HG02981 (cell line): Measurements from ENCODE around the gene ZNF212.
"Not testable (repeated sequence)": the region's sequence is repeated elsewhere in the genome, so short reads cannot be mapped to it uniquely, and the experiment has no call there.

Experiments
- ATAC-seq: cut with Tn5 transposase; IDR thresholded peaks from one replicate; pipeline ENCODE4 v1.9.1; 2021; ENCODE audit warnings: mild to moderate bottlenecking, moderate library complexity; ENCODE audit not compliant: unreplicated experiment

The ZNF212 gene

DNA sequence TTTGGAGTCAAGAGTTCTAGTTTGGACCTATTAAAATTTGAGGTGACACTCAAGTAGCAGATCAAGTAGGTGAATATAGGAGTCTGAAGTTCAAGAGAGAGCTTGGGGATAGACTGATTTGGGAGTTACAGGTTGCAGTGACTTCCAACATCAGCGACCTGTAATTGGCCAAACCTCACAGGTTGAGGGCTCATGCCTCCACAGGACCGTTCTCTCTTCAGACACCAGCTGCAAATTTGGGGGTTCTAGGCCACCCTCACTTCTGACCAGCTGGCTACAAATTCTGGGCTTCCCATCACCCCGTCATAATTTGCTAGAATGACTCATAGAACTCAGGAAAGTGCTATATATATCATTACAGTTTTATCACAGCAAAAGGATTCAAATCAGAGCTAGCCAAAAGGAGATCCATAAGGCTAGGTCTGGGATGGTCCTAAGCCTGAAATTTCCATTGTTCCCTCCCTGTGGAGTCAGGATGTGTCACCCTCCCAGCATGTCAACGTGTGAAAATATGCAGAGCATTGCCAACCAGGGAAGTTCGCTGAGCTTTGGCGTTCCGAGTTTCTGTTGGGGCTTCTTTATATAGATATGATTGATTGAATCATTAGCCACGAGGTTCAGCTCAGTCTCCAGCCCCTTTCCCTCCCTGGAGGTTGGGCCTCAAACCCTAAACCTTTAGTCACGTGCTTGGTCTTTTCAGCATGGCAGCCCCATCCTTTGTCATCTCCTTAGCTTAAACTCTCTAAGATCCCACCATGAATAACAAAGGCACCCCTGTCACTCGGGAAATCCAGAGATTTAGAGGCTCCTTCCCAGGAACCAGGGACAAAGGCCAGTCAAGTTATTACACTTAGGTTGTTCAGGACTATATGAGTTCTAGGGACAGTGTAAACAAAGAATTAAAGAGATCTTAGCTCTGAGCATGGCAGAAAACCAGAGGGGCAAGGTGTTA, 20.7 kb upstream of the ZNF212 start:
- ATAC-seq: no peak

DNA sequence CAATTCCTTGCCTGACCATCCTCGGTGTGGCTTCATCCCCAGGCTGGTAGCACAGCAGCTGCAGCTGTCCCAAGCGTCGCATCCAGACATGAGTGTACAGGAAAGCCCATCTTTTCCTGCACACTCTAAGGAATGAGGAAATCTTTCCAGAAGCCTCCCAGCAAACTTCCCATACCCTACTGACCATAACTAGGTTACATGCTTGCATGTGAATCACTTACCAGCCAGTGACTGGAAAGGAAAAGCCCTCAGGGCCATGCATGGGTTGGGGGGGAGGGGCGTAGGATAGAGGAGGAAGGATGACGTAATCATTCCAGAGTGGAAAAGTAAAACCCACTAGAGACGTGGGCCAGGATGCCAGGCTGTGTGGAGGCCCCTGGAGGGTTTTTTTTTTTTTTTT, 18.9 kb upstream of the ZNF212 start:
- ATAC-seq: no peak

DNA sequence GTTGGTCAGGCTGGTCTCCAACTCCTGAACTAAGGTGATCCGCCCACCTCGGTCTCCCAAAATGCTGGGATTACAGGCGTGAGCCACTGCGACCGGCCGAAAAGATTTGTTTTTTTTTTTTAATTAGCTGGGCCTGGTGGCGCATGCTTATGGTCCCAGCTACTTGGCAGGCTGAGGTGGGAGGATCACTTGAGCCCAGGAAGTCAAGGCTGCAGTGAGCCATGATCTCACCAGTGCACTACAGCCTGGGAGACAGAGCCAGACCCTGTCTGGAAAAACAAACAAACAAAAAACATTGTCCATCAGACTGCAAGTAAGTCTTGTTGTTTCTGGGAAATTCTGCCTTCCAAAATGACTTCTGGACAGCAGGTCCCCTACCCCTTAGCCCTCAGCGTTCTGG, 16.3 kb upstream of the ZNF212 start:
- ATAC-seq: no peak

DNA sequence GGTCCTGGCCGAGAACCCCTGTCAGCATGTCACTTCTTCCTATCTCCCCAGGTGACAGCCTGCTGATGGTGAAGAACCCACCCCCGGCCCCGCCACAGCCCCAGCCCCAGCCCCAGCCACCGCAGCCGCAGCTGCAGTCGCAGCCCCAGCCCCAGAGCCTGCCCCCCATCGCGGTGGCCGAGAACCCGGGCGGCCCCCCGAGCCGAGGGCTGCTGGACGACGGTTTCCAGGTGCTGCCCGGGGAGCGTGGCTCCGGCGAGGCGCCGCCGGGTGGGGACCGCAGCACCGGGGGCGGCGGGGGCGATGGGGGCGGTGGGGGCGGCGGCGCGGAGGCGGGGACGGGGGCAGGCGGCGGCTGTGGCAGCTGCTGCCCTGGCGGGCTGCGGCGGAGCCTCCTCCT, 15.7 kb upstream of the ZNF212 start:
- ATAC-seq: no peak

DNA sequence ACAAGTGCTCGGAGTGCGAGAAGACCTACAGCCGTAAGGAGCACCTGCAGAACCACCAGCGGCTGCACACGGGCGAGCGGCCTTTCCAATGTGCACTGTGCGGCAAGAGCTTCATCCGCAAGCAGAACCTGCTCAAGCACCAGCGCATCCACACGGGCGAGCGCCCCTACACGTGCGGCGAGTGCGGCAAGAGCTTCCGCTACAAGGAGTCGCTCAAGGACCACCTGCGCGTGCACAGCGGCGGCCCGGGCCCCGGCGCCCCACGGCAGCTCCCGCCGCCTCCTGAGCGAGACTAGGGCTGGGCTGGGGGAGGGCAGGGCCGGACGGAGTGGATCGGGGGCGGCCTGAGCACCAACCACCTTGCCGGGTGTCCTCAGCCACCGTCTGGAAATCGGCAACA, 15.1 kb upstream of the ZNF212 start:
- no peak for ATAC-seq

DNA sequence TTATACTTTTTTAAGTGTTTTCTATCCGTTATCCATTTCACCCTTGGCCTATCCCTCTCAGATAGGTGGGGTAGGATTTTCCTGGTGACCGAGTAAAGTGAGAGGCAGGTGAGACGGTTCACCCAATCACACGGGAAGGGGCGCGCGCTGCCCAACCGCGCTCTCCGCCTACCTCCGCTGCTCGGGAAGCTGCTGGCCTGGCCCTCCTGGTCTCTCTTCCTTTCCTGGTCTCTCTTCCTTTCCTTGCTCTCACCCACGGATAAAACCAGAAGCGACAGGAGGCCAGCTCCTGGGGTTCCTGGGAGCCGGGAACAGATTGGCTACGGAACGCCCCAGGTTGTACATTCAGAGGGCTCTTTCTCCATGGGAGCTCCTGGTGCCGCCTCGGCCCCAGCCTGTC, 14.3 kb upstream of the ZNF212 start:
- no peak for ATAC-seq

DNA sequence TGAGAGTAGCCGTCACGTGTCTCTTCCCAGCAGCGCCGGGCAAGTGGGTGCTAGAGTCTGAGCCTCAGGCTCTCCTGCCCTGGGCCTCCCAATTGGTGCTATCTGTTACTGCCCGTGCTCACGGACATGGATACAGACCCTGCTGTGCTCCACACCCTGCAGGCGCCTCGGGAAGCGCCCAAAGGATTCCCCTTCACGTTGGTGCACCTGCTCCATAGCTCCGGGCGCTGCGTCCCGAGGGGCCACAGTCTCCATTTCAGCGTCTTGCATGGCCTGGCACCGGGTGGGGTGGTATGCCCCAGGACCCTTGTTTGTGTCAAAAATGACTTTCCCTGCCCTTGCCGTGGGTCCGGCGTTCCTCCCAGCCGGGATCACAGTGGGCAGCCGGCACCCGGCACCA, 13.8 kb upstream of the ZNF212 start:
- no peak for ATAC-seq

DNA sequence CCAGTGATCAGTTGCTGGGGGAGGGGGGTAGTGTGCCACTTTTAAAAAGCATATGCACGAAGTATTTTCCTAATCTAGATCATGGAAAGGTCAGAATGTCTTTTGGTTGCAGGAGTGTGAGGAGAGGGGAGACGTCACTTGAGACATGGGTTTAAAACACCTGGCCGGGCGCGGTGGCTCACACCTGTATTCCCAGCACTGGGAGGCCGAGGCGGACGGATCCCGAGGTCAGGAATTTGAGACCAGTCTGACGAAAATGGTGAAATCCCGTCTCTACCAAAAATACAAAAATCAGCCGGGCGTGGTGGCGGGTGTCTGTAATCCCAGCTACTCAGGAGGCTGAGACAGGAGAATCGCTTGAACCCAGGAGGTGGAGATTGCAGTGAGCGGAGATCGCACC, 13.1 kb upstream of the ZNF212 start:
- ATAC-seq: not testable (repeated sequence)

DNA sequence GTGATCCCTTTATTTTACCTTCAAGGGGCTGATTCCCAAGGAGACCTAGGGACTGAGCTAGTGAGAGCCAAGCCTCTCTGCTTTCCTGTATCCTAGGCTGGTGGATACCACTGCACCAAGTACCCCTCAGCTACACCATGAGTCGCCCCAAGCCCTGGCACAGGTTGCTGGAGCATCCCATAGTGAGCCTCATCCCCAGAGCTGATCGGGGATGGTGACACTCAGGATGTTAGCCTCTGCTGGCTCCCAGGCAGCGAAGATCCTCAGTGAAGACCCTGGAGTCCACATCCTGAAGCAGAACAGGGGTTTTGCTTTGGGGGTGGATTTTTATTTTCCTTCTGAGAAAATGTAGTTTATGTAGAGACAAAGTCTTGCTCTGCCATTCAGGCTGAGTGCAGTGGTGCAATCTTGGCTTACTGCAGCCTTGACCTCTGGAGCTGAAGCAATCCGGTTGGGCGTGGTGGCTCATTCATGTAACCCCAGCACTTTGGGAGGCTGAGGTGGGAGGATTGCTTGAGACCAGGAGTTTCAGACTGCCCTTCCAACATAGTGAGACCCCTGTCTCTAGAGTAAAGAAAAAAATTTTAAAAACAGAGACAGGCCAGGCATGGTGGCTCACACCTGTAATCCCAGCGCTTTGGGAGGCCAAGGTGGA, 12.5 kb upstream of the ZNF212 start:
- ATAC-seq: no peak

DNA sequence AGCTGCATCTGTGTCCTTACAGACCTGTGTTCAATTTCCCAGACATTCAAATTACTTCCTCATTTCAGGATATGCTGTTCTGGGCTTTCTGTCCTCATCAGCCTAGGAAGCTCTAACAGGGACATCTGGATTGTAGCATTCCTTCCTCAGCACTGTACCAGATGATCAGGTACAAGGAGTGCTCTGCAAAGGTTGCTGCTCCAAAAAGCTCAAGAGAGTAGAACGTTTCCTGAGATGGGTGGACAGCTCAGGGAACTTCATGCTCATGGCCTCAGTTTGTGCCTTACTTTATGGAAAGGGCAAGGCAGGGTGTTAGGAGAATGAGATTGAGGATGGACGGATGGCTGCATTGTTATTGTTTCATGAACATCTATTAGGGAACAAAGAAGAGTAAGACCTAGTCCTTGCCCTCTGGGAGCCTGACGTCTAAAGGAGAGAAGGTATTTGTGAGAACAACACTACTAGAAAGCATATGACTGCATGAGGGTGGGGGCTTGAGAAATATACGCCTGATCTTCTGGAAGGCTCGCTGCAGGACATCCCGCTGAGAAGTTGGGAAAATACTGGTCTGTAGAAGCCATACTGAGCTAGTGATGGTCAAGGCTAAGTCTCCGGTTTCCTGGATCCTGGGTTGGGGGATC, 10.5 kb upstream of the ZNF212 start:
- ATAC-seq: no peak

DNA sequence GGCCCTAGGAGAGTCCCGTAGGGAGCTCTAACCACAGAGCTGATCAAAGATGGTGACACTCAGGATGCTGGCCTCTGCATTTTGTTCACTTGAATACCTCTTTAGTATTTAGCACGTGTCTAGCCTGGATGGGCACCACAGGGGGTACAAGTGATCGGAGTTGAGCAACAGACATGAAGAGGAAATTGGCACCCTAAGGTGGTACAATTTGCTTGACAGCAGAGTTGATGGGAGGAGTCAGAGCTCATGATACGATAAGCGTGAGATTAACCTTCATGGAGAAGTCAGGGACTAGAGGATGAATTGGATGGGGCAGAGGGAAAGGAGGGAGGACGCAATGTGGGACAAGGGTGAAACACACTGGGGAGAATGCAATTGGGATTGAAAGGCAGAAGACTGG, 9.9 kb upstream of the ZNF212 start:
- ATAC-seq: no peak

DNA sequence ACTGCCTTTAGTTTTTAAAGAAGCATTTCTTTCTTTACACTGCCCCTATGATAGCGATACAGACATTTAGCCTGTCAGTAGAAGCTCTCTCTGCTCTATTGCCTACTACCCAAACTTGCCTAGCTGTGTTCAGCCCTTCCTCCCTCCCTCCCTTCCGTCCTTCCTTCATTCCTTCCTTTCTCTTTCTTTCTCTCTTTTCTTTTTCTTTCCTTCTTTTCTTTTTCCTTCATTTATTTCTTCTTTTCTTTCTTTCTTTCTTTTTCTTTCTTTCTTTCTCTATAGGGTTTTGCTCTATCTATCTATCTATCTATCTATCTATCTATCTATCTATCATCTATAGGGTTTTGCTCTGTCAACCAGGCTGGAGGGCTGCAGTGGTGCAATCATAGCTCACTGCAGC, 7.1 kb upstream of the ZNF212 start:
- no peak for ATAC-seq

DNA sequence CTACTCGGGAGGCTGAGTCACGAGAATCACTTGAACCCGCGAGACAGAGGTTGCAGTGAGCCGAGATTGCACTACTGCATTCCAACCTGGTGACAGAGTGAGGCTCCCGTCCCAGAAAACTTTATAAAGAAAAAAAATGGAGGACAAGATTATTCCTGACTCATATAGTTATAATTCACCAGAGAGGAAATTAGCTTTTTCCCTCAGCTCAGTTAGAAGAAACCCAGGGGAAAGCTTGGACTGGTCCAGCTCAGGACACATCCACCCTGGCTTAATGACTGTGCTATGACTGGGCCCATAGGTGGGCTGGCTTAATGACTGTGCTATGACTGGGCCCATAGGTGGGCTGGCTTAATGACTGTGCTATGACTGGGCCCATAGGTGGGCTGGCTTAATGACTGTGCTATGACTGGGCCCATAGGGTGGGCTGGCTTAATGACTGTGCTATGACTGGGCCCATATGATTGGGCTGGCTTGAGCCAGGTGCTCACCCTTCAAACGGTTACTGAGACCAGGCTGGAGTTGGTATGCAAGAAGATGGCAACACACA, 5.7 kb upstream of the ZNF212 start:
- ATAC-seq: not testable (repeated sequence)

DNA sequence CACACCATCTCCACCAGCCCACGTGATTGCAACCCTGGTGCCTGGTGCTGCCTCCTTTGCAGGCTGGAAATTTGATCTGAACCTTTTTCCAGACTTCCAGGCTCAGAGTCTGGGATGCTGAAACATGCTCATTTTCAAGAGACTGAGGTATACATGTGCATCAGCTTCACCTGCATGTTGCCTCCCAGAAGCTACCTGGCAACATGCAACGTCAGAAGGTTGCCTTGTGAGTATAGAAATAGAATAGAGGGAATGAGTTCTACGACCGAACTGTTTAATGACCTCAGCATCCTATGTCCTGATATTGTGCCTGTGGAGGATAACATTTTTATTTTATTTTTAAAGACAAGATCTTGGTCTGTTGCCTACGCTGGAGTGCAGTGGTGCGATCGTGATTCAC, 1.9 kb upstream of the ZNF212 start:
- ATAC-seq: no peak

DNA sequence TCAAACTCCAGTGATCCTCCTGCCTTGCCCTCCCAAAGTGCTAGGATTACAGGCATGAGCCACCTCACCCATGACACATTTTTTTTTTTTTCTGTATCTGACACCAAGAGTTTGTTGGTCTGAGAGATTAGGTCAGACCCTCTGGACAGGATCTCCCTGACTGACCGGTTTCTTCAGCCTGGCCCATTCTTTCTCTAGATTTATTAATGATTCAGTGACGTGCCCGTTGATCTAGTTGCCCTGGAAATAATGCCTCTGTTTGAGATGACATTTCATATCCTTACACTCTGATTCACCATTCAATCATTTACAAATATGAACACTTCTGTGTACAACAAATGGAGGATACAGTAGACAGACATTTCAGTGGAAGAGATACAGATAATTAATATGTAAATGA, 1.4 kb upstream of the ZNF212 start:
- ATAC-seq: no peak

DNA sequence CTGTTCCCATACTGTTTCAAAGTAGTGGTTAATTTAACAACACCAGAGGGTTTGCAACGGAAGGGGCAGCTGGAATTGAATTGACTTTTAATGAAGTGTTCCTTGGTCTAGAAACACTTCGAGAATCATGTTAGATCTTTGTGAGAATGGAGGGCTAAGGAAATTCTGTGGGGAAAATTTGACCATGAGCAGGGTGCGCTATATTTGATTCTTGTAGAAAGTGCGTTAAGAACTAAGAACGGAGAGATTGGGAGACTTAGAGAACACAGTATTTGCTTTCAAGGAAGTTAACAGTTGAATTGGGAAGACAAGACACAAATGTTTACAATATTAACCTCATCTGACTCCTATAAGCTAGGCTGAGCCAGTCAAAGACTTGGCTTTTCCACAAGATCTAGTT, 1.2 kb downstream of the ZNF212 start:
- no peak for ATAC-seq

DNA sequence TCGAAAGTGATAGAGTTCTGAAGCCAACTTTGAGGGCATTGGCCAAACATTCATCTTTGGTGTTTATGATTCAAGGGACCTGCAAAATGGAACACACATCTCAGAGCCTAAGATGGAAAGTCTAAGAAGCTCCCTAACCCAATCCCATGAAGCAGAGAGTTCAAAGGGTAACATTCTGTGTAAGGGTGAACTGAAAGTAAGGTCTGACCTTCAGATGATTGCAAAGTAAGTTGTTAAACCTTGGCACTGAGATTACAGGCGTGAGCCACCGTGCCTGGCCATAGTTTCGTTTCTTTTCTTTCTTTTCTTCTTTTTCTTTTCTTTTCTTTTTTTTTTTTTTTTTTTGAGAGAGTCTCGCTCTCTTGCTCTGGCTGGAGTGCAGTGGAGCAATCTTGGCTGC, 2.2 kb downstream of the ZNF212 start:
- no peak for ATAC-seq

DNA sequence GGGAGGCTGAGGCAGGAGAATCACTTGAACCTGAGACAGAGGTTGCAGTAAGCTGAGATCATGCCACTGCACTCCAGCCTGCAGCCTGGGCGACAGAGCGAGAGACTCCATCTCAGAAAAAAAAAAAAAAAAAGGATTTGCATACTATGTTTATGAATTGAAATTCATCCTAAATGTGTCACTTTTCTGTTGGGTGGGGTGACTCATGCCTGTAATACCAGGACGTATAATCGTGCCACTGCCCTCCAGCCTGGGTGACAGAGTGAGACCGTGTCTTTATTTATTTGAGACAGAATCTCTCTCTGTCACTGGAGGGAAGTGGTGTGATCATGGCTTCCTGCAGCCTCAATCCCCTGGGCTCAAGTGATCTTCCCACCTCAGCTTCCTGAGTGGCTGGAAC, 5.8 kb downstream of the ZNF212 start:
- no peak for ATAC-seq

DNA sequence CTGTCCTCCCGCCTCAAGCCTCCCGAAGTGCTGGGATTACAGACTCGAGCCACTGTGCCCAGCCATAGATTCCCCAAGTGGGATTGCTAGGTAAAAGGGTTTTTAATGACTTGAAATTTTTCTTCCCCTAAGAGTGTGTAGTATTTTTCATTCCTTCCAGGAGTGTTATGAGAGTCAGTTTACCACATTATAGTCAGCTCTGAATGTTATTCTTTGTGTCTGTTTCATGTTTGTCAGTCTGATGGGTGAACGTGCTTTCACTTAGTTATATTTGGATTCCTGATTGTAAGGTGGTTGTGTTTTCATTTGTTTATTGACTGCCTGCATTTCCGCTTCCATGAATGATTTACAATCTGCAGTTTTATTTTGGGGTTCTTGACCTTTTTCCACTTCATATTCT, 6.3 kb downstream of the ZNF212 start:
- no peak for ATAC-seq

DNA sequence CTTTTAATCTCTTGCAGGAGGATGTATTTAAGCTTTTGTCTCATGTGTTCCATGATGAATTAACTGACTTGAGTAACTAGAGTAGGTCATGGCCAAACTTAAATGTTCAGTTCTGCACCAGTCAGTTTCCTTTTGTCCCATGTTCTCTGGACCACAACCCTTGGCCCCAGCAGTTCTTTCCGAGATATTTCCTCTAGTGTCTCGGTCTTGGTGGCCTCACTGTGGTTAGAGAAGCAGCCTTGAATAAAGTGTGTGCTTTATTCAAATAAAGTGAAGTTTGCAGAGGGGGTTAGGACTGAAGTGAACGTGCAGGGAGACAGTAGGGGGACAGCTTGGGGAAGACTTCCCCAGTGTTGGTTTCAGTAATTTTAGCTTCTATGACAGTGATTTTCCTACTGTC, 9.3 kb downstream of the ZNF212 start:
- no peak for ATAC-seq

DNA sequence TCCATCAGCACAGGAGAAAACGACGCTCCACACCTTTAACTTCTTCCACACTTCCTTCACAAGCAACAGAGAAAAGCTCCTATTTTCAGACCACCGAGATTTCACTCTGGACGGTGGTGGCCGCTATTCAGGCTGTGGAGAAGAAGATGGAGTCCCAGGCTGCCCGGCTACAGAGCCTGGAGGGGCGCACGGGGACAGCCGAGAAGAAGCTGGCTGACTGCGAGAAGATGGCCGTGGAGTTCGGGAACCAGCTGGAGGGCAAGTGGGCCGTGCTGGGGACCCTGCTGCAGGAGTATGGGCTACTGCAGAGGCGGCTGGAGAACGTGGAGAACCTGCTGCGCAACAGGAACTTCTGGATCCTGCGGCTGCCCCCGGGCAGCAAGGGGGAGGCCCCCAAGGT, 10.7 kb downstream of the ZNF212 start:
- ATAC-seq: not testable (repeated sequence)

DNA sequence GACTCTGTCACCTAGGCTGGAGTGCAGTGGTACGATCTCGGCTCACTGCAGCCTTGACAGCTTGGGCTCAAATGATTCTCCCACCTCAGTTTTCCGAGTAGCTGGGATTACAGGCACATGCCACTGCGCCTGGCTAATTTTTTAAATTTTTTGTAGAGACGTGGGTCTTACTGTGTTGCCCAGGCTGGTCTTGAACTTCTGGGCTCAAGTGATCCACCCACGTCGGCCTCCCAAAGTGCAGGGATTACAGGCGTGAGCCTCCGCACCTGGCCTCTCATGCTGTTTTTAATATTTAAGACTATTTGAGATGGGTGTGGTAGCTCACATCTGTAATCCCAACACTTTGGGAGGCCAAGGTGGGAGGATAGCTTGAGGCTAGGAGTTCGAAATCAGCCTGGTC, 12.1 kb downstream of the ZNF212 start:
- not testable (repeated sequence) for ATAC-seq
